ENCODE data around the gene PLCB4. TPM values are rescaled to one million over a fixed set of nuclear protein-coding genes. Genes with fewer than 3 reads are reported as not detected.

Gene PLCB4
- total RNA-seq, 2 donors from 2014 or later = not detected

GRCh38 chr20:9458138-9458796 lies 389.4 kb downstream of the PLCB4 start:
- H3K9me3 Mint-ChIP-seq = no peaks in the 10 kb centered on the region
- no peak overlapping the region for H3K4me3 Mint-ChIP-seq
- ATAC-seq (replicated peaks in 1 of 2) (no peak), DNase-seq (no peak)
- no peaks in the 10 kb centered on the region for H3K27me3 Mint-ChIP-seq (ENCODE audit: low read depth)
- no peaks in the 10 kb centered on the region for H3K4me1 Mint-ChIP-seq (ENCODE audit: low read depth)
- H3K27ac Mint-ChIP-seq = no peak overlapping the region
- H3K36me3 Mint-ChIP-seq (ENCODE audit: insufficient read depth in 2 of 2) = no peaks in the 10 kb centered on the region

GRCh38 chr20:9460518-9460917 lies 391.6 kb downstream of the PLCB4 start:
- Mint-ChIP-seq H3K9me3 (peaks cover 0 to 8% of the 10 kb centered on the region in 2 donors), H3K27me3 (ENCODE audit: low read depth) (no peaks in the 10 kb centered on the region), H3K27ac (no peak overlapping the region), H3K4me3 (no peak overlapping the region), H3K4me1 (ENCODE audit: low read depth) (no peaks in the 10 kb centered on the region), H3K36me3 (ENCODE audit: insufficient read depth in 2 of 2) (no peaks in the 10 kb centered on the region)
- DNase-seq (no peak), ATAC-seq (replicated peaks in 1 of 2) (no peak)

- no peaks in the 10 kb centered on the region for H3K27me3 Mint-ChIP-seq (ENCODE audit: low read depth)
Measured at GRCh38 chr20:9467995-9468394, 399.1 kb downstream of the PLCB4 start.

GRCh38 chr20:9474835-9475415 lies 406.0 kb downstream of the PLCB4 start:
- ATAC-seq (replicated peaks in 1 of 2) (no peak), DNase-seq (no peak)
- H3K27ac Mint-ChIP-seq = no peak overlapping the region
- H3K36me3 Mint-ChIP-seq (ENCODE audit: insufficient read depth in 2 of 2) = no peaks in the 10 kb centered on the region
- no peaks in the 10 kb centered on the region for H3K4me1 Mint-ChIP-seq (ENCODE audit: low read depth)
- H3K4me3 Mint-ChIP-seq = no peak overlapping the region
- no peaks in the 10 kb centered on the region for H3K27me3 Mint-ChIP-seq (ENCODE audit: low read depth)
- H3K9me3 Mint-ChIP-seq = no peaks in the 10 kb centered on the region

More at GRCh38 chr20:9467995-9468394, 399.1 kb downstream of the PLCB4 start:
- Mint-ChIP-seq H3K9me3 (peaks cover 0 to 10% of the 10 kb centered on the region in 2 donors), H3K4me3 (no peak overlapping the region), H3K27ac (no peak overlapping the region), H3K4me1 (ENCODE audit: low read depth) (no peaks in the 10 kb centered on the region), H3K36me3 (ENCODE audit: insufficient read depth in 2 of 2) (no peaks in the 10 kb centered on the region)
- DNase-seq (no peak), ATAC-seq (replicated peaks in 1 of 2) (no peak)

- Mint-ChIP-seq H3K27ac (no peak overlapping the region), H3K9me3 (no peaks in the 10 kb centered on the region), H3K4me1 (ENCODE audit: low read depth) (no peaks in the 10 kb centered on the region), H3K27me3 (ENCODE audit: low read depth) (no peaks in the 10 kb centered on the region), H3K36me3 (ENCODE audit: insufficient read depth in 2 of 2) (no peaks in the 10 kb centered on the region), H3K4me3 (no peak overlapping the region)
- ATAC-seq (replicated peaks in 1 of 2) = no peak
- no peak for DNase-seq
Measured at GRCh38 chr20:9475456-9475855, 406.6 kb downstream of the PLCB4 start.

- H3K4me1 Mint-ChIP-seq (ENCODE audit: low read depth) = no peaks in the 10 kb centered on the region
- no peak for DNase-seq
- H3K36me3 Mint-ChIP-seq (ENCODE audit: insufficient read depth in 2 of 2) = no peaks in the 10 kb centered on the region
- no peaks in the 10 kb centered on the region for H3K9me3 Mint-ChIP-seq
- no peak for ATAC-seq (replicated peaks in 1 of 2)
- no peak overlapping the region for H3K4me3 Mint-ChIP-seq
- H3K27ac Mint-ChIP-seq = no peak overlapping the region
- no peaks in the 10 kb centered on the region for H3K27me3 Mint-ChIP-seq (ENCODE audit: low read depth)
Measured at GRCh38 chr20:9476174-9476573, 407.3 kb downstream of the PLCB4 start.

- DNase-seq (no peak), ATAC-seq (replicated peaks in 1 of 2) (no peak)
- Mint-ChIP-seq H3K9me3 (no peaks in the 10 kb centered on the region), H3K4me1 (ENCODE audit: low read depth) (no peaks in the 10 kb centered on the region), H3K4me3 (no peak overlapping the region), H3K27ac (no peak overlapping the region), H3K36me3 (ENCODE audit: insufficient read depth in 2 of 2) (no peaks in the 10 kb centered on the region), H3K27me3 (ENCODE audit: low read depth) (no peaks in the 10 kb centered on the region)
Measured at GRCh38 chr20:9476637-9477036, 407.8 kb downstream of the PLCB4 start.

GRCh38 chr20:9478771-9479170 lies 409.9 kb downstream of the PLCB4 start:
- Mint-ChIP-seq H3K36me3 (ENCODE audit: insufficient read depth in 2 of 2) (no peaks in the 10 kb centered on the region), H3K9me3 (peaks cover 0 to 5% of the 10 kb centered on the region in 2 donors), H3K27ac (no peak overlapping the region), H3K4me1 (ENCODE audit: low read depth) (no peaks in the 10 kb centered on the region), H3K4me3 (no peak overlapping the region), H3K27me3 (ENCODE audit: low read depth) (peaks cover 6% of the 10 kb centered on the region)
- no peak for ATAC-seq (replicated peaks in 1 of 2)
- no peak for DNase-seq

- ATAC-seq (replicated peaks in 1 of 2) (no peak), DNase-seq (no peak)
- Mint-ChIP-seq H3K27me3 (ENCODE audit: low read depth) (peaks cover 6% of the 10 kb centered on the region), H3K4me1 (ENCODE audit: low read depth) (no peaks in the 10 kb centered on the region), H3K4me3 (no peak overlapping the region), H3K27ac (no peak overlapping the region), H3K36me3 (ENCODE audit: insufficient read depth in 2 of 2) (no peaks in the 10 kb centered on the region), H3K9me3 (peaks cover 0 to 5% of the 10 kb centered on the region in 2 donors)
Measured at GRCh38 chr20:9480066-9480465, 411.2 kb downstream of the PLCB4 start.

GRCh38 chr20:9482180-9482579 lies 413.3 kb downstream of the PLCB4 start:
- no peak overlapping the region for H3K27ac Mint-ChIP-seq
- no peaks in the 10 kb centered on the region for H3K4me1 Mint-ChIP-seq (ENCODE audit: low read depth)
- no peak overlapping the region for H3K4me3 Mint-ChIP-seq
- DNase-seq (no peak), ATAC-seq (replicated peaks in 1 of 2) (no peak)
- peaks cover 0 to 2% of the 10 kb centered on the region in 2 donors for H3K36me3 Mint-ChIP-seq (ENCODE audit: insufficient read depth in 2 of 2)
- peaks cover 6% of the 10 kb centered on the region for H3K27me3 Mint-ChIP-seq (ENCODE audit: low read depth)
- peaks cover 2 to 7% of the 10 kb centered on the region in 2 donors for H3K9me3 Mint-ChIP-seq

GRCh38 chr20:9483131-9483530 lies 414.2 kb downstream of the PLCB4 start:
- Mint-ChIP-seq H3K4me3 (no peak overlapping the region), H3K27me3 (ENCODE audit: low read depth) (peaks cover 6% of the 10 kb centered on the region), H3K4me1 (ENCODE audit: low read depth) (no peaks in the 10 kb centered on the region), H3K9me3 (peaks cover 2 to 7% of the 10 kb centered on the region in 2 donors), H3K27ac (no peak overlapping the region), H3K36me3 (ENCODE audit: insufficient read depth in 2 of 2) (peaks cover 0 to 2% of the 10 kb centered on the region in 2 donors)
- DNase-seq = no peak
- no peak for ATAC-seq (replicated peaks in 1 of 2)

- no peak overlapping the region for H3K27ac Mint-ChIP-seq
- no peaks in the 10 kb centered on the region for H3K4me1 Mint-ChIP-seq (ENCODE audit: low read depth)
- H3K9me3 Mint-ChIP-seq = peaks cover 6 to 7% of the 10 kb centered on the region in 2 donors
- no peak overlapping the region for H3K4me3 Mint-ChIP-seq
- ATAC-seq (replicated peaks in 1 of 2) (no peak), DNase-seq (no peak)
- H3K36me3 Mint-ChIP-seq (ENCODE audit: insufficient read depth in 2 of 2) = peaks cover 0 to 2% of the 10 kb centered on the region in 2 donors
- H3K27me3 Mint-ChIP-seq (ENCODE audit: low read depth) = peaks cover 6% of the 10 kb centered on the region
Measured at GRCh38 chr20:9485614-9486340, 416.9 kb downstream of the PLCB4 start.

GRCh38 chr20:9487231-9487630 lies 418.3 kb downstream of the PLCB4 start:
- Mint-ChIP-seq H3K4me3 (no peak overlapping the region), H3K36me3 (ENCODE audit: insufficient read depth in 2 of 2) (peaks cover 0 to 2% of the 10 kb centered on the region in 2 donors), H3K27me3 (ENCODE audit: low read depth) (peaks cover 6% of the 10 kb centered on the region), H3K4me1 (ENCODE audit: low read depth) (no peaks in the 10 kb centered on the region), H3K27ac (no peak overlapping the region), H3K9me3 (peaks cover 6 to 7% of the 10 kb centered on the region in 2 donors)
- no peak for DNase-seq
- no peak for ATAC-seq (replicated peaks in 1 of 2)

Data from activated T-cell treated with anti-CD3 and anti-CD28 coated beads, Interleukin-2, amount 50 U/mL, for 72 hours (primary cell).